HUDEP-2 (cell line): ENCODE data around the gene REC8.

Experiments used
- DNase-seq, 76 experiments: peaks; one replicate each; lab custom pipeline; 2025; ENCODE audit not compliant: unreplicated experiment in 76 of 76; lab: John Stamatoyannopoulos, UW

Gene REC8

DNA sequence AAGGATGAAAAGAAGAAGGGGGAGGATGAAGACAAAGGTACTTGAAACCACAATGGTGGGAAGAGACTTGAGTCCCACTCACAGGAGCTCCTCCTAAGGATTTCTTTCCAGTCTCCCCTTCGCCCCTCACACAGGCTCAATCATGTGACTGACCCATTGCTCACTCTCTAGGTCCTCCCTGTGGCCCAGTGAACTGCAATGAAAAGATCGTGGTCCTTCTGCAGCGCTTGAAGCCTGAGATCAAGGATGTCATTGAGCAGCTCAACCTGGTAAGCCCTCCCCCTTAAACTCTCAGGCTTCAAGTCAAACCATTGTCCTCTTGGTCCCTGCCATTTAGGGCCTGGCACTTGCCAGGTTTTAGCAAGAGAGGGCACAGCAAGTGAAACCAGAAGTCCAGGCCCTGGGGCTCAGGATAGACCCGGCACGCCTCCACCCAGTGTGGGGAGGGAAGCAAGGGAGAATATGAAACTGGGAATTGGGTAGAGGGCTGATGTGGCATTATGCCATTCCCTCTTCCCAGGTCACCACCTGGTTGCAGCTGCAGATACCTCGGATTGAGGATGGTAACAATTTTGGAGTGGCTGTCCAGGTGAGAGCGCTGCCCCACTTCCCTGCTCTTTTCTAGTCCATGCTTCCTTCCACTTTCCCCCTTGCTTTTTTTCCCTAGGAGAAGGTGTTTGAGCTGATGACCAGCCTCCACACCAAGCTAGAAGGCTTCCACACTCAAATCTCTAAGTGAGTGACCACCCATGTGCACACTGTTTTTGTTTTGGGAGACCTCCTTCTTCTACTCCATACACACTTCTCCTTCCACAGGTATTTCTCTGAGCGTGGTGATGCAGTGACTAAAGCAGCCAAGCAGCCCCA, 34.1 kb upstream of the REC8 start:
- no peak for DNase-seq

DNA sequence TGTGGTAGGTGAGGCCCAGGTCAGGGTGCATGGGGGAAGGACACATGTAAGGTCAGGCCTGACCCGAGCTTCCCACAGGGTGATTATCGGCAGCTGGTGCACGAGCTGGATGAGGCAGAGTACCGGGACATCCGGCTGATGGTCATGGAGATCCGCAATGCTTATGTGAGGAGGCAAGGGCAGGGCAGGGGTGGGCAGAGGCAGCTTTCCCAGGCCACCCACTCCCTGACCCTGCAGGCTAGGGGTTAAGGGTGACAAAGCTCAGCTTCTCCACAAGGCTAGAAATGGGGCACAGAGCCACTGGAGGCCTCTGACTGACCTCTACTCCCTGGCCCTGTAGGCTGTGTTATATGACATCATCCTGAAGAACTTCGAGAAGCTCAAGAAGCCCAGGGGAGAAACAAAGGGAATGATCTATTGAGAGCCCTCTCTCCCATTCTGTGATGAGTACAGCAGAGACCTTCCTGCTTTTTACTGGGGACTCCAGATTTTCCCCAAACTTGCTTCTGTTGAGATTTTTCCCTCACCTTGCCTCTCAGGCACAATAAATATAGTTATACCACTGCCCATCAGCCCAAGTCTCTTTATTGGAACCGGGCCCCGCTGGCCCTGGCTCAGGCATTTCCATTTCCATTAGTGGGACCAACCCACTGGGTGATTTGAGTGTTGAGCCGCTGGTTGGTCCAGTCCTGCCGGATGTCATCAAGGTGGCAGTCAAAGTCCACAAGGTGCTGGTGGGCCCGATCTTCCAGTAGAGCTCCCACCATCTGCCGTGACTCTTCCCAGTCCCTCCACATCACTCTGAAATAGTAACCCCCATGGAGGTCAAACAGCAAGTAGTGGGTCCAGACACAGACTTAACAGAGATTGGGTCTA, 33.2 kb upstream of the REC8 start:
- DNase-seq: no peak

GRCh38 chr14:24139272-24139934, 32.5 kb upstream of the REC8 start:
- peak in 1 of 76 experiments; percentile 5 for DNase-seq

- DNase-seq: peak; percentile 87 to 100 (median 99)
These were observed 30.6 kb upstream of the REC8 start, which contains the start of gene EMC9 for GRCh38 chr14:24141097-24141880. Gene EMC9, minus strand, starts transcription at chr14:24141591. Its CDS starts 287 bp downstream, at chr14:24141304.

DNA sequence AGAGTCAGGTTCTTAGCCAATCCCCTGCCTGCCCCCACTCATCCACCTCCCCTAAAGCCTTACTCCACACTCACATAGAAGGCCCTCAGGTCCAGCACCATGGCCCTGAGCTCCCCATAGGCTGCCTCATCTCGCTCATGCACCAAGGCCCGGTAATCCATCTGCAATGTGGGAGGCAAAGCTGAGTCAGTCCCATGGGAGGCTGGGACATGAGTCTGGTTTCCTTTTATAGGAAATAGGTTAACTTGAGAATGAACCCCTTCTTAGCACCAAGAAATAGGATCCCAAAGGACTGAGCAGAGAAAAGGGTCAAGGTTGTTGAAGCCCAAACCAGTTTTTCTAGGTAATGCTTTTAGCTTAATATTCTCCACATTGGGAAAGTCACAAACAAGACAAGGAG, 28.4 kb upstream of the REC8 start:
- no peak for DNase-seq

GRCh38 chr14:24144451-24144850, 27.4 kb upstream of the REC8 start:
- DNase-seq: no peak

DNA sequence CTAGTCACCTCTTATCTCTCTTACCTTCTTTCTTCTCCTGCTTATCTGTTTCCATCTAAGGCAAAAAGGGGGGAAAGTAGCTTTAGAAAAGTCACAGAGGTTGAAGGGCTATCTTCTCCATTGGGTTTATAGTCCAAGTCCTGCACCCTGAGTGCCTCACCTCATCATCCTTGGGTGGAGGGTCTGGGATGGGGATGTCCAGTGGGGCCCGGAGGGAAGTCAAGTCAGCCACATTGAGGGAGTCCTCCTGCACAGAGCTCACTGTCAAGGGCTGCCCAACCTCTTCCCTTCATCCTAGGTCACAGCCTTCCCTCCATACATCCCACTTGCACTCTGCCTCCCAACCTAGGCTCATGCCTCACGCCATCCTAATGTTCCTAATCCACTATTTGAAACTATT, 26.7 kb upstream of the REC8 start:
- no peak for DNase-seq

DNA sequence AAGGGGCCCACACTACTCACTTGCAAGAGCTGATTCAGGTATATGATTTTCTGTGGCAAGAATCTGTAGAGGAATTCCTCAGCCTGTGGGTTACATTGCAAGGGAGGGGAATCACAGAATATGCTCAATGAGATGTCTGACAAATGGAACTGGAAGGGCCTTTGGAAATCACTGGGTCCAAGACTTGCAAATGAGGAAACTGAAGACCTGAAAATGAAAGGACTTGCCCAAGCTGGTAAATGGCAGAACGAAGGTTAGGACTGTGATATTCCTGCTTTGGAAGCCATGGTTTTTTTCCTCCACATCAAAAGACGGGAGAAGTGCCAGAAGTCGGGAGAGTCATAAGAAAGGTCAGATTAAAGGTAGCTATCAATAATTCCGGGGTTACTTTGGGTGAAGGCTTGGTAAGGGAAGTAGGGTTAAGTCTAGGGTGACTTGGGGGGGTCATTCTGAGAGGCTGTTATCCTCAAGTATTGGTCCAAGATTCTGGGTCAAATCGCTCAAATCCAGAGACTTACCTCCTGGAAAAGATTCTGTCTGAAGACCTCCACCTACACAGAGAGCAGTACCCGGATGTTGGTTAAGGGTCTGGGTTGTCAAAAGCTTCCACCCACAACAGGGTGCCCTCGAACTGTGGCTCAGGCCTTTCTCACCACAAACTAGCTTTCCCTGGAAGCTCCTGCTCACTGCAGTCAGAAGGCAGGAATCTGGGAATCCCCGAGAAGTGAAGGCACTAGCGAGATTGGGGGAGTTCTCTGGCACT, 26.0 kb upstream of the REC8 start:
- DNase-seq: no peak

- peak in 75 of 76 experiments; percentile 39 to 94 (median 81) for DNase-seq
These were observed 25.4 kb upstream of the REC8 start, which contains the start of gene PSME2 for GRCh38 chr14:24146453-24146977. Gene PSME2, minus strand, starts transcription at chr14:24146610. Its CDS starts 29 bp downstream, at chr14:24146581.

DNA sequence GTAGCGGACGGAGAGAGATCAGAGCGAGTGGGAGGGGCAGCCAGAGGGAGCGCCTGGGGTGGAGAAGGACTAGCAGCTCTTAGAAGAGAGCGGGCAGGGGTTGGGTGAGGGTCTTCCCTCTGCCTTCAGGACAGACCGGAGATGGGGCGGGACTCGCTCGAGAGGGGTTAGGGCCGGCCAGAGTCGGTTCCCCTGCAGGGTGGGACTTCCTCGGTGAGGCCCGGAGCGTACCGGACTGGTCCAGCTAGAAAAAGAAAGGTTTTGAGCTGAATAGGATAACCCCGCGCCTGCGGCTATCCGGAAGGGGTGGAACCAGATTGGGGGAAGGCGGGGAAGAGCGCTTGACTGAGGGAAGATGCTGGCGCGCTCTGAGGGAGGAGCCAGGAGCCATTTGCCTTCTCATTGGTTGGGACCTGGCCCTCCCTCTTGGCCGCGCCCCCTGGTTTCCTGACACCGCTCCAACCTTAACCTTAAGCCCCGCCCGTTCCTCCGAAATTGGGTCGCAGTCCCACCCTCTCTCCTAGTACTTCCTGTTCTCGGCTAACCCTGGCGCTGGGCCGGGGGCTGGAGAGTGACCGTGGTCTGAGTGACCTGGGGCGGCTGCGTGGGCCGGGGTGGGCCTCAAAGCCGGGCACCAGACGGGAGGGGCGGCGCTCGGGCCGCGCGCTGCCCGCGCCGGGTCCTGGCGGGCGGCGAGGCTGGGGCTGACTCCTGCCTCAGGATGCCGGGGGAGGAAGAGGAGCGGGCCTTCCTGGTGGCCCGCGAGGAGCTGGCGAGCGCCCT, 24.7 kb upstream of the REC8 start, which contains the start of gene RNF31:
Gene RNF31 (plus strand): TSS at position 521 of the 783 bp plus-strand sequence. CDS start 201 bp downstream, at position 722.
- DNase-seq: peak; percentile 47 to 99 (median 95)

- peak in 2 of 76 experiments; percentile 3 to 12 for DNase-seq
These were observed 24.0 kb upstream of the REC8 start for GRCh38 chr14:24147761-24148428.

DNA sequence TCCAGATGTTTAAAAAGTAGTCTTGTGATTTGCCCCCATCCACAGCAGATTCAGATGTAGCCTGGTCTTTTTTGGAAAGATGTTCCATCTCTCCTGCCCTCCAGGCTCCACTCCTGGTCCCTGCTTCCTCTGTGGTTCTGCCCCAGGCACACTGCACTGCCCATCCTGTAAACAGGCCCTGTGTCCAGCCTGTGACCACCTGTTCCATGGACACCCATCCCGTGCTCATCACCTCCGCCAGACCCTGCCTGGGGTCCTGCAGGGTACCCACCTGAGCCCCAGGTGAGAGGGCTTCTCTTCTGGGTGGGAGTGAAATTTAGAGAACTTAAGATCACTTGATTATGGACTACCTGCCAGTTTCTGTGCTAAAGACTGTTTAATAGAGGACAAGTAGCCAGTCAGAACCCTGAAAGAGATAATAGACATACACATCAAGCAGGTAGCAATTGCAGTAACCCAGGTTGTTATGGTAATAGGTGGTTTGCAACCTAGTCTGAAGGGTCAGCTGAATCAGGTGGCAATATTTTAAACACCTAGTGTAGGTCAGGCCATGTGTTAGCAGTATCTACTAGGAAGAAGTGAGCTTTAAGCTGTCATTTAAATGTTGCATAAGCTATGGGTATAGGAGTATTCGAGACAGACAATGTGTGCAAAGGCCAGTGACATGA, 22.4 kb upstream of the REC8 start:
- no peak for DNase-seq

GRCh38 chr14:24150061-24150460, 21.8 kb upstream of the REC8 start:
- no peak for DNase-seq

GRCh38 chr14:24150567-24150966, 21.3 kb upstream of the REC8 start:
- no peak for DNase-seq

GRCh38 chr14:24150993-24151392, 20.9 kb upstream of the REC8 start:
- no peak for DNase-seq

GRCh38 chr14:24151404-24152080, 20.3 kb upstream of the REC8 start:
- DNase-seq: no peak

- DNase-seq: no peak
These were observed 16.8 kb upstream of the REC8 start for GRCh38 chr14:24155100-24155499.
